Endometrial microvascular endothelial cells (primary cell): ENCODE data around the gene METAP2. TPM values are rescaled to one million over a fixed set of nuclear protein-coding genes. Genes with fewer than 3 reads are reported as not detected.

Source experiments
- in situ Hi-C: cut with HindIII; loops from 2 replicates; pipeline ENCODE4 v1.10.0; 2017; ENCODE audit warnings: low sequenced_read_pairs, low pct_unique_long_range_greater_than_20kb; ENCODE audit errors: inconsistent ontology term
- total RNA-seq: library from RNA; depleted of rRNA; stranded (reverse); fragments of >200 nt; gene quantifications from one replicate; pipeline ENCODE4 v1.2.3, GENCODE V29; 2015; ENCODE audit errors: inconsistent ontology term

METAP2 gene
- total RNA-seq, 1 donor from 2014 or later = 62.7 TPM

GRCh38 chr12:95545303-95545702 is 71.4 kb downstream of the METAP2 start:
- in situ Hi-C loops = no loop called here

GRCh38 chr12:95545731-95546490 is 72.0 kb downstream of the METAP2 start:
- in situ Hi-C loops = no loop called here

GRCh38 chr12:95546491-95546813 is 72.5 kb downstream of the METAP2 start:
- in situ Hi-C loops = no loop called here

- in situ Hi-C loops = no loop called here
Measured at GRCh38 chr12:95547522-95548055, 73.6 kb downstream of the METAP2 start.

- in situ Hi-C loops = no loop called here
Measured at GRCh38 chr12:95548056-95548538, 74.1 kb downstream of the METAP2 start.

DNA sequence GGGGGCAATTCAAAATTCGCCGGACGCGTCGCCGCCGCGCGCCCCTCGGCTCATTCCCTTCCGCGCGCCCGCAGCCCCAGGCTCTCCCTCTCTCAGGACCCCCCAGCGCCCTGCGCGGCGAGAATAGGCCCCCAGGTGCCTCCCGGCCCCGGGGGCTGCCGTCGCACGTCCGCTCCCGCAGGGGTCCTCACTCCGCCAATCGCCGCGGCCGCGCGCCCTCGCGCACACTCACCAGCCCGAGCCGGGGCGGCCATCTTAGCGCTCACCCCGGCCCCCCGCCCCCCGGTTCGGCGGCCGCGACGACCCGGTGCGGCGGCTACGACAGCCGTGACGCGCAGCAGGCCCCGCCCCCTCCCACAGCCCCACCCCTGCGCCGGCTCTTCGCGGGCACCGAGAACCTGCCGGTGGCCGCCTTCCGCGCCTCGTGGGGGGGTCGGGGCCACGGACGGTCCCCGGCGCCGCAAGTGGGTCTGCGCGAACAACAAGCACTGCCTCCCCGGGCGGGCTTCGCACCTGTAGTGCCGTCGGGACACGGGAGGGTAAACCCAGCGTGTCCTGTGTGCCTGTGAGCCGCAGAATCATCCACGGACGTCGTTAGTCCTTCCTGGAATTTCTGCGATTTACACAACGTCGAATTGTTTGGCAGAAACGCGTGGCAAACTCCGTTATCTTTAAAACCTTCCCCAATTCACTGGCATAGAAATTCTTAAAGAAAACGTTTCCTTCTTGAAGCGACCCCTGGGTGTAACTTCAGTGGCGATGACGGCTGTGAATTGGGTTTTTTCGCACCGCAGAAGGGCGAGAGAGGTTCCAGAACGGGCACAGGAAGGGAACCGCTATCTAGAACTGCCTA is 74.8 kb downstream of the METAP2 start:
- in situ Hi-C loops = no loop called here

DNA sequence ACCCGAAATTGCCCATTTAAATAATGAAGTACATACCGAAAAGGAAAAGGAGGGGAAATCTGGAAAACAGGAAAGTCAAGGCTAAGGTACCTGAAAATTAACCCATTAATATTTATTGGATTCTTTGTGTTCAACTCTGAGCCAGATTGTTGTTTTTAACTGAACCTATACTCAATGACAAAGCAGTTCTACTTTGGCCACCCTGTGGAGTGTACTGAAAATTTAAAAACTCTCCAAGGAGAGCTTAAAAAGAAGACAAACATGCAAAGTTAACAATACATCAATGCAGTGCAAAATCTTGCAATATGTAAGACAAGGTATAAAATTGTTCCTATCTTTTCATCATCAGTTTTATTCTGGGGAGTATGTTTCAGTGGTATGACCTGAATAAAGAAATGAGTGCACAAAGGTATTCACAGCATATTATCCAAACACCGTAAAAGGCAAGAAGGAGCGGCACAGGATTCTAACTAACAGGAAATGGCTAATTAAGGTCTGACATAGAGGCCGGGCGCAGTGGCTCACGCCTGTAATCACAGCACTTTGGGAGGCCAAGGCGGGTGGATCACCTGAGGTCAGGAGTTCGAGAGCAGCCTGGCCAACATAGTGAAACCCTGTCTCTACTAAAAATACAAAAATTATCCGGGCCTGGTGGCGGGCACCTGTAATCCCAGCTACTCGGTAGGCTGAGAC is 75.6 kb downstream of the METAP2 start:
- in situ Hi-C loops = no loop called here

DNA sequence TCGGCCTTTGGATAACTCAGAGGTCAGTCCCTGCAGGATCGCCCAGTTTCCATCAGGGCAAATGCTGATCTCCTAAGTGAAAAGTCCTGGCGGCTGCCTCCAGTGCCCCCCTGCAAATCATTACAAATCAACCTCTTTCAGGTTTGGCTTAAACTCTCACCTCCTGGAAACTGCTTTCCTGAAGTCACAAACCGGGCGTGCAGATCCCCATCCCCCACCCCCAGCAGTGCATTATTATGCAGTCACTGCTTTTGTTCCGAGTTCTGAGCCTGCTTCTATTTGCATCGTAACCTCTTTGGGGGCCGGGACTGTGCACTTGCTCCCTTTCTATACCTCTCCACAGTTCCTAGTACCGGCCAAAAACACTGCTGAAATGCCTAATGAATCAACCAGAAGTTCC is 77.4 kb downstream of the METAP2 start, which contains the start of gene USP44:
Gene USP44, minus strand, starts transcription at position 172 of the 400 bp plus-strand sequence. CDS start 17,220 bp downstream, outside the sequence.
- in situ Hi-C loops = no loop called here

DNA sequence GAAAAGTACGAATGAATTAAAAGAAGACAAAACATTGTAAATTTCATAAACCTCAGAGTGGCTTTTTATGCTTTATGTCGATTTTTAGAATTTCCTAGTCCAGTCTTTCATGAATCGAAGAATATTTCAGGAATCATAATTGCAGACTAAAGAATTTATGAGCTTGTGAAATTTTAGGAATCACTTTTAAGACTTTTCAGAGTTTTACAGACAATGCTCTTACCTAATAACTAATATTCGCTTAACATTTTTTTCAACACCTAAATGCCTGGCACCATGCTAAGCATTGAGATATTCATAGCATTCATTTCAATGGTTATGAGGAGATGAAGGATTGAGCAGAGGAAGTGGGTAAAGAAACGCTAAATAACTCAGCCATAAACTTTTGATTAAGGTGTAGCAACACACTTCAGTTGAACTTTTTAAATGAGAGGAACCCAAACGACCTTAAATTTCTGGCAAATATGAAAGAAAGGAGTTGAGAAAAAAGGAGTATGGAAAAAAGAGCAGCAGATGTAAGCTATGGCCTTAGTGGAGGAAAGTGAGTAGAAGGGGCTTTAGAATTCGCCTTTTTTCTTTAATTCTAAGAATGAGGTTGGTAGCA is 78.1 kb downstream of the METAP2 start:
- in situ Hi-C loops = no loop called here

DNA sequence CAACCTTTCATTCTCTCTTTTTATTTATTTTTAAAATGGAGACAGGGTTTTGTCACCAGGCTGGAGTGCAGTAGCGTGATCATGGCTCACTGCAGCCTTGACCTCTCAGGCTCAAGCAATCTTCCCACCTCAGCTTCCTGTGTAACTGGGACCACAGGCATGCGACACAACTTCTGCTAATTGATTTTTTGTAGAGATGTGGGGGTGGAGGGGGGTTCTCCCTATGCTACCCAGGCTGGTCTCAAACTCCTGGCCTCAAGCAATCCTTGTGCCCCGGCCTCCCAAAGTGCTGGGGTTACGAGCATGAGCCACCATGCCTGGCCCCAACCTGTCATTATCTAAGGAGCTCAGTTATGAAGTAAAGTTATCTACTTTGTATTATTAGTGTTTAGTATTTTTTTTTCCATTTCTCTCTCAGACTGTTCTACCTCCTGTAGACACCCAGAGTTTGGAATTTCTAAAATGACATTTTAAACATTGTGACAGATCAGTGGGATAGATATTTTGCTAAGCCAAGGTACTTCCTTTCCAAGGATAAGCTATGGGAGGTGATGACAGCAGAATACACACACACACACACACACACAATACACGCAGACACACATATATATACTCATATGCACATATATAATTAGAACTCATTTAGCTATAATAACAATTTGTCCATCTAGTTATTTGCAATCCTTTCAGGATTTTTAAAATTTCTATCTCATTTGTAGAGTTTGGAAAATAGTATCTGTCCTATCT is 79.4 kb downstream of the METAP2 start:
- in situ Hi-C loops = no loop called here

GRCh38 chr12:95554532-95555071 is 80.7 kb downstream of the METAP2 start:
- in situ Hi-C loops = no loop called here

DNA sequence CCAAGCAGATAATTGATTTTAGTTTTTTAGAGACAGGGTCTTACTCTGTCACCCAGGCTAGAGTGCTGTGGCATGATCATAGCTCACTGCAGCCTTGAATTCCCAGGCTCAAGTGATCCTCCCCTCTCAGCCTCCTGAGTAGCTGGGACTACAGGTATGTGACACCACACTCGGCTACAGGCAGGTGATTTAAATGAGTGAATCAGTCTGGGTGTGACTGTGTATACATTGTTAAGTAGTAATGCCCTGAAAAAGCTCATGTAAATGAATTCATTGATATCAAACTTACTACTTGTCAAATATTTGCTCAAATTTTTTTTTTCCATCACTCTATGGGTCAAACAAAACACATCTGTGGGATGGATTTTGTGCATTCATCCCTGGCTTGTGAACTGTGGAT is 83.7 kb downstream of the METAP2 start:
- in situ Hi-C loops = no loop called here

Other genes starting within 250 kb of the METAP2 start
- 0.19 TPM for gene USP44, start 77.3 kb downstream of the METAP2 start, total RNA-seq